GM12878 (cell line): ENCODE measurements around the gene ZC3H12D.

Source experiments
- CEBPB ChIP-seq, 2 experiments: fragments of 150-350 bp in 1 of 2; IDR thresholded peaks; 2 replicates each; pipeline ENCODE4 v1.6.1; 2012 to 2014; ENCODE audit warnings: low read depth in 2 of 2, low read length in 2 of 2, borderline replicate concordance in 1 of 2, inconsistent platforms in 1 of 2
- POLR2A ChIP-seq: IDR thresholded peaks from 2 replicates; pipeline ENCODE4 v1.6.1; 2011; ENCODE audit warnings: low read depth, mild to moderate bottlenecking, low read length
- SUZ12 ChIP-seq: fragments of 200-600 bp; sonication (generic); IDR thresholded peaks from one replicate; pipeline ENCODE4 v1.6.1; 2018; ENCODE audit warnings: antibody characterized with exemption, mild to moderate bottlenecking; ENCODE audit not compliant: unreplicated experiment
- ZZZ3 ChIP-seq: IDR thresholded peaks from 2 replicates; pipeline ENCODE4 v1.6.1; 2011; ENCODE audit warnings: low read depth; ENCODE audit not compliant: control insufficient read depth, insufficient read length
- TF ChIP-seq, protein P1 (sequence below), 3 experiments: IDR thresholded peaks in 2 of 3; conservative IDR thresholded peaks in 1 of 3; 2 replicates each; pipeline ENCODE4 v1.5.1; 2011; ENCODE audit warnings: low read depth in 3 of 3, low read length in 3 of 3, mild to moderate bottlenecking in 3 of 3, control low read depth in 2 of 3, moderate library complexity in 2 of 3, inconsistent platforms in 1 of 3, mixed read lengths in 1 of 3; ENCODE audit not compliant: control insufficient read depth in 2 of 3, insufficient read depth in 1 of 3; ENCODE audit errors: extremely low read depth in 1 of 3

GRCh38 chr6:149414821-149415220 lies 70.0 kb downstream of the ZC3H12D start:
- no peak for TF ChIP-seq SUZ12
- TF ChIP-seq, protein P1, sequence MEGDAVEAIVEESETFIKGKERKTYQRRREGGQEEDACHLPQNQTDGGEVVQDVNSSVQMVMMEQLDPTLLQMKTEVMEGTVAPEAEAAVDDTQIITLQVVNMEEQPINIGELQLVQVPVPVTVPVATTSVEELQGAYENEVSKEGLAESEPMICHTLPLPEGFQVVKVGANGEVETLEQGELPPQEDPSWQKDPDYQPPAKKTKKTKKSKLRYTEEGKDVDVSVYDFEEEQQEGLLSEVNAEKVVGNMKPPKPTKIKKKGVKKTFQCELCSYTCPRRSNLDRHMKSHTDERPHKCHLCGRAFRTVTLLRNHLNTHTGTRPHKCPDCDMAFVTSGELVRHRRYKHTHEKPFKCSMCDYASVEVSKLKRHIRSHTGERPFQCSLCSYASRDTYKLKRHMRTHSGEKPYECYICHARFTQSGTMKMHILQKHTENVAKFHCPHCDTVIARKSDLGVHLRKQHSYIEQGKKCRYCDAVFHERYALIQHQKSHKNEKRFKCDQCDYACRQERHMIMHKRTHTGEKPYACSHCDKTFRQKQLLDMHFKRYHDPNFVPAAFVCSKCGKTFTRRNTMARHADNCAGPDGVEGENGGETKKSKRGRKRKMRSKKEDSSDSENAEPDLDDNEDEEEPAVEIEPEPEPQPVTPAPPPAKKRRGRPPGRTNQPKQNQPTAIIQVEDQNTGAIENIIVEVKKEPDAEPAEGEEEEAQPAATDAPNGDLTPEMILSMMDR (IDR thresholded peaks at IDR 0.05 in 2 of 3, conservative IDR thresholded peaks at IDR 0.05 in 1 of 3; ENCODE audit: control insufficient read depth in 2 of 3, extremely low read depth in 1 of 3, insufficient read depth in 1 of 3, low read depth in 3 of 3, low read length in 3 of 3), result no peak
- TF ChIP-seq CEBPB (IDR thresholded peaks at IDR 0.05; ENCODE audit: borderline replicate concordance in 1 of 2, low read depth in 2 of 2, low read length in 2 of 2), result no peak
- TF ChIP-seq POLR2A, result no peak
- no peak for TF ChIP-seq ZZZ3
